ENCODE data around the gene ATG5.

Gene ATG5

GRCh38 chr6:106356378-106356777, 30.8 kb upstream of the ATG5 start:
- Histone ChIP-seq H3K36me3 (no peaks in the 10 kb centered on the region), H3K27ac (no peak overlapping the region), H3K4me3 (no peak overlapping the region), H3K4me1 (peaks cover 0 to 16% (median 12%) of the 10 kb centered on the region in 4 donors), H3K27me3 (peaks cover 4 to 48% of the 10 kb centered on the region in 2 donors), H3K9me3 (peaks cover 0 to 4% (median 0%) of the 10 kb centered on the region in 3 donors)
- intact Hi-C loops (cut with DNase I; ENCODE audit: low total_unique reads) = no loop called here
- TF ChIP-seq CTCF (IDR thresholded peaks at IDR 0.05) = no peak
- no peak for DNase-seq

- no peaks in the 10 kb centered on the region for H3K9me3 ChIP-seq
- intact Hi-C loops (cut with DNase I; ENCODE audit: low total_unique reads) = no loop called here
- no peaks in the 10 kb centered on the region for H3K27me3 ChIP-seq
- no peak for DNase-seq
- no peaks in the 10 kb centered on the region for H3K4me1 ChIP-seq
- H3K4me3 ChIP-seq = no peak overlapping the region
- no peak overlapping the region for H3K27ac ChIP-seq
- no peak for TF ChIP-seq CTCF (IDR thresholded peaks at IDR 0.05)
- H3K36me3 ChIP-seq = no peaks in the 10 kb centered on the region
These were observed 21.7 kb upstream of the ATG5 start for GRCh38 chr6:106347219-106347618.

GRCh38 chr6:106339334-106340029, 13.9 kb upstream of the ATG5 start:
- Histone ChIP-seq H3K4me1 (no peaks in the 10 kb centered on the region), H3K27ac (no peak overlapping the region), H3K4me3 (no peak overlapping the region), H3K9me3 (no peaks in the 10 kb centered on the region), H3K36me3 (no peaks in the 10 kb centered on the region), H3K27me3 (peaks cover 0 to 5% of the 10 kb centered on the region in 2 donors)
- peak in 1 of 2 donors; percentile 28 for DNase-seq
- intact Hi-C loops (cut with DNase I; ENCODE audit: low total_unique reads) = loop anchor here (10.0 kb wide), 1 partner anchor 225 kb away; no protein-coding TSS in a partner anchor
- peak; percentile 44 to 49 for TF ChIP-seq CTCF (IDR thresholded peaks at IDR 0.05)

- Histone ChIP-seq H3K4me1 (no peaks in the 10 kb centered on the region), H3K36me3 (no peaks in the 10 kb centered on the region), H3K27me3 (peaks cover 0 to 1% of the 10 kb centered on the region in 2 donors), H3K9me3 (no peaks in the 10 kb centered on the region), H3K4me3 (no peak overlapping the region), H3K27ac (no peak overlapping the region)
- intact Hi-C loops (cut with DNase I; ENCODE audit: low total_unique reads) = loop anchor here (10.0 kb wide), 1 partner anchor 230 kb away; no protein-coding TSS in a partner anchor
- peak; percentile 37 to 58 for TF ChIP-seq CTCF (IDR thresholded peaks at IDR 0.05)
- DNase-seq = no peak
These were observed 9.3 kb upstream of the ATG5 start for GRCh38 chr6:106334646-106335448.

GRCh38 chr6:106324726-106325335, 729 bp downstream of the ATG5 start:
- intact Hi-C loops (cut with DNase I; ENCODE audit: low total_unique reads) = no loop called here
- no peak for DNase-seq
- Histone ChIP-seq H3K9me3 (no peaks in the 10 kb centered on the region), H3K27me3 (peaks cover 0 to 1% of the 10 kb centered on the region in 2 donors), H3K27ac (peak overlapping the region; percentile 77 to 92), H3K4me3 (peak overlapping the region; percentile 62 to 94), H3K4me1 (peaks cover 0 to 20% (median 15%) of the 10 kb centered on the region in 4 donors), H3K36me3 (no peaks in the 10 kb centered on the region)
- TF ChIP-seq CTCF (IDR thresholded peaks at IDR 0.05) = no peak
